GM19372 (cell line): ENCODE results near the gene PARD3B.
"Not testable (repeated sequence)": the region's sequence is repeated elsewhere in the genome, so short reads cannot be mapped to it uniquely, and the experiment has no call there.

ENCODE experiments used
- ATAC-seq: cut with Tn5 transposase; IDR thresholded peaks from one replicate; pipeline ENCODE4 v1.9.1; 2021; ENCODE audit warnings: mild to moderate bottlenecking, low read depth, moderate library complexity; ENCODE audit not compliant: unreplicated experiment

The PARD3B gene

DNA sequence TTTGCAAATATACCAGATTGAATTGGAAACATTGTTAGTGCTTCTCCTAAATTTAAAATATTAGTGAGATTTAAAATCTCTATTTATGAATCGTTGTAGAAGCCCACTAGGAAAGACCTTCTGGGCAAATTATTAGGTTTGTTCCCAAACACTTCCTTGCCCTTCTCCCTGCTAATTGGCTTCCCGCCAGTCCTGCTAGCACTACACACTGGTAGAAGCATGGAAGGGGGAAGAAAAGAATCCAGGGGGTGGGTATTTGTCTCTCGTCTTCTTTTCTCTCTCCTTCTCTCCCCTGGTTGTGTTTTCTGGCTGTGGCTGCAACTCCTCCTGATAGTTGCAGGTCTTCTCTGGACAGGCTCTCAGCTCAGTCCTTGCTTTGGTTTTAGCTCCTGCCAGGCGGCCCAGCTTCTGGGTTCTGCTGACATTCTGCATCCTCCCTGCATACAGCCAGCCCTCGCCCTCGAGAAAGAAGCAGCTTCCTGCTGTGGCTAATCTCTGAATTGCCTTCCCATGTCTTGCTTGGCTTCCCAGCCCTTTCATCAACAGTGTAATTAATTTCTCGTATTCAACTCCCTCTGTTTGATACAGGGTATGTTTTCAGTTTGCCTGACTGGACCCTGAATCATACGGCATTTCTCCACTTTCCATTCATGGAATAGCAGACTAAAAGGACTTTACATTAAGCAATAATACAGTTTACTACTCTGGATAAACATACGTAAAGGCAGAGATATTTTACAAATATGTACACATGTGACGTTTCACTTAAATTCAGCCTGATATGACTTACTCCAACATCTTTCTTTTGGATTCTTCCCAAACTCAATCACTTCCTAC, 6.9 kb upstream of the PARD3B start:
- no peak for ATAC-seq

DNA sequence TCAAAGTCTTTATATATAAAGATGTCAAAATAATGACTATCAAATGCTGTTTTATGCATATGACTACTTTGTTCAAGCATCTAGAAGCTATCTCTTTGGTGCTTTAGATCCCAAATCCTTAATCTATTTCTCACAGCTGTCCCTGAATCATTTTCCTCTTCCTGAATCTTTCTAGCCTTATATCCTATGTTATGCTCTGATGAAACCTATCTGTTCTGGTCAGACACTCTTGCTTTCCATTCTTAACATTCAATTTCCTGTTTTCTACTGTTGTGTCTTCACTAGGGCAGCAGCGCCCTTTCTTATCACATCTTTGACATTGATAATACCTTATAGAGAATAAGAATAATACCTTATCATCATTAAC, 6.3 kb upstream of the PARD3B start:
- no peak for ATAC-seq

DNA sequence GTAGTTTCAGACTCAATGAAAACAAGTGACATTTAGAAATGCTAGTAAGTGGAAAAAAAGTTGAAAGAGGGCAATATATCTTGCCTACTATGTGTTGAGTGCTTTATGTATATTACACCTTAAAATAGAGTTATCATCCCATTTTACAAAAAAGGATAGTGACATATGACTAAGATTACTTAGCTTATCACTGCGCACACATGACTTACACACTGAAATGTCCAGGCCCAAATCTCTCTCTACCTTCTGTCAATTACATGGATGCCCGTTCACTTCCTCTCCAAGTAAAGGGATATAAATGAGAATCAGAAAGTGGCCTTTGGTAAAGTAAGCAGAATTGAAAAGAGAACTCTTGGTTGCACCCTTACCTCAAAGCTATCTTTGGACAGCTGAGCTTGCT, 3.6 kb upstream of the PARD3B start:
- ATAC-seq, result no peak

DNA sequence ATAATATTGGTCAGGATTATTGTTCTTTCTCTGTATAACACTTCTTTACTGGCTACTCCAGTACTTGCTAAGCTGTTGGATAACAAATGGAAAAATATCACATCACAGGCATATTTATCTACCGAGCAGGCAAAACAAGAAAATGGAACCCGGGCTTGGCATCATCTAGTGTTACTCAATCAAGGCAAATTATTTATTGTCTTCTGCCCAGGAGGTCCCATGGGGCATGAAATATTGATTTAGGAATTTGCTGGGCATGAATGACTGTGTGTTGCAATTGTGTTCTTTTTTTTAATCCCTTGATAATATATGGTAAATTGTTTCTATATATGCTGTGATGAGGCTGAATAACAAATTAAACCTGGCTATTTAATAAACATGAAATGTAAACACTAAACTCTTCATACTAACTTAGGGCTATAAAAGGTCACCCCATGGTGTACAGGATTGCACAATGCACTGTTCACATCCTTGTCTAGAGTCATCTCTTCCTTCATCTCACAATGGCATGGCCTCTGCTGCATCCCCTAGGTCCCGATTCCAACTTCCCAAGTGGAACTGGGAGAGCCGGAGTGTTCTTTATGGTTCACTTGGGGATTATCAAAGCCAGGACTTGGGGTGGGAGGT, 2.2 kb upstream of the PARD3B start:
- no peak for ATAC-seq

DNA sequence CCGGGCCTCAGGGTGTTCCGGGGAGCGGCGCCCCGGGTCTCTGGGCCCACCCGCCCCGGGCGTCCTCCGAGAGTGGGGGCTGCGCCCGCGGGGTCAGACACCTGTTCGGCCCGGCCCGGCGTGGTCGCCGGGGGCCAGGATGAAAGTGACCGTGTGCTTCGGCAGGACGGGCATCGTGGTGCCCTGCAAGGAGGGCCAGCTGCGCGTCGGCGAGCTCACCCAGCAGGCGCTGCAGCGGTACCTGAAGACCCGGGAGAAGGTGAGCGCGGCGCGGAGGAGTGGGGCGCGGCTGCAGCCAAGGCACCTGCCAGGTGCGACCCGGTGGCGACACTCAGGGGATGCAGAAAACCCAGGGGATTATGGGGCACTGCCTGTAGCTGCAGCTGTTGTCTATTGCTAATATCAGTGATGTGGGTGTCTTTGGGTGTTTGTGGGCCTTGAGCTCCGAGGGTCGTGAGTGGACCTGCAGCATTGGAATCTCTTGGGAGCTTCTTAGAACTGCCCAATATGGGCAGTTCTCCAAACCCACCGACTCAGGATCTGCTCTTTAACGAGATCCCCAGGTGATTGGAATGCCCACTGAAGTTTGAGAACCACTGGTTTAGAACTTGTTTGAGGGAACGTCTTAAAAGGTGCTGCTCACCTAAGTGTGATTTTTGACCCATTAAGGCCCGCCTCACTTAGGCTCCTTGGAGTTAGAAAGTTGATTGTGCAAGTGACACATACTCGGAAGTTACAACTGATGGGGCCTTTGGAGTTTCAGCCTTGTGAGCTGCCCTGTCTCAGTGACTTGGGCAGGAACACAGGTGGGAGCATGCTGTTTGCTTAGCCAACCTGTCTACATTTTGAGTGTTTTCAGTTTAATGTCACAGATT, 823 bp downstream of the PARD3B start:
- no peak for ATAC-seq

DNA sequence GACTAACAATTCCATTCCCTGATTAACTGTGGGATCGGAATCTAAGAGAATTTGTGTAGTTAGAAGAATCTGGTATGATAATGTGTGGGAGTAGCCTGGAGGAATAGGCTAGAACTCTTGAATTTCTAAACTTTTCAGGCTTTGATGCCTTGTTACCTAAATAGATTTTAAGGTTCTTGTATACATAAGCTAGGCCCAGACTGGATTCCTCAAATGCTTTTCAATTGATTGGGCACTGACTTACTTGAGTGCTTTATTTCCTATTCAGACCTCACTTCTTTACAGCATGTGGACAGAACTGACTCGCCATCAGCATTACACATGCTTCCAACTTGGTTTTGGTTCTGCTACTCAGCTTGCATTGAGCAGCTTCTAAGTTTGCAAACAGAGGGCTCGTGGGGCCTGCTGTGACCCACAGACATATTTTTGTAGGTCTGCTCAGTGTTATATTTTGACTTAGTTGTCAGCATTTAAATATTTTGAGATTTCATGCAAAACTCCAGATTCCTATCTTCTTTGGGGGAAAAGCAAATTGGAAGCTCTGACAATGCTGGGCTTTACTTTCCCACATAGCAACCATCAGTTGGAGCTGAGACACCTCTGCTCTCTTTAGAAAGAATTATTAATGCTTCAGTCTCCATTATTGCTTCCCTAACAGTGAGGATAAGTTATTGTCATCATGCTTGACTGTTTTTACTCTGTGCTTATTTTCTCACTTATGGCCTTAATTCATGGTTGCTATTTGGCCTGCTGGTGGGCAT, 5.7 kb downstream of the PARD3B start:
- no peak for ATAC-seq

DNA sequence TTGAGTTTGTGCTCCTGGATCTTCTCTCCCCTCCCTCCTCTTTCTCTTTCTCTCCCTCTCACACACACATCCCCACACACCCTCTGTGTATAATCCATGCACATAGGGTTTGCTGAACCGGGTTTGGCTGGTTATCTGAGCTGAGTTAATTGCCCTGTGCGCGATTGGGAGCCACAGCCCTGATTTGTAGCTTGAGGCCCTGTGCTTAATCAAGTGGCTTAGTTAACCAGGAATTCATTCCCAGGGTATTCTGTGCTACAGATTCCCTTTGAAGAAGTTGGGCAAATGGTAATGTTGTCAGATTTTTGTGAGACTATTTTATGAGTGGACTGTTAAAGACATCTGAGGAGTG, 6.2 kb downstream of the PARD3B start:
- no peak for ATAC-seq

DNA sequence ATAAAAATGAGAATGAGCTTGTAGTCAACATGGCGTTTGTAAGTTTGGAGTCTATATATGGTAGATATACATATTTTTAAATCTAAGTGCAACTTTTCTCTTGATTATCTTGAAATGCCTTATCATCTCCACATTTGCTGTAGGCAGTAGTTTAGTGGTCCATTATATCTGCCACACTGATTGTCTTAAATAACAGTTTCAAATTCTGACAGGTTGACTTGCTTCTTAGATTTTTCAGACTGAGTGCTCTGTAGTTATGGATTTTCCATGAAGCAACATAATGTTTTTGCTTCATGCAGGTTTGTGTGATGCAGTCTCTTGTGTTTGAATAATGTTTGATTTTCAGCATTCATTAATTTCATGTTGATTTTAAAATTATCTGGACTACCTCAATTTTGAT, 12.3 kb downstream of the PARD3B start:
- no peak for ATAC-seq

DNA sequence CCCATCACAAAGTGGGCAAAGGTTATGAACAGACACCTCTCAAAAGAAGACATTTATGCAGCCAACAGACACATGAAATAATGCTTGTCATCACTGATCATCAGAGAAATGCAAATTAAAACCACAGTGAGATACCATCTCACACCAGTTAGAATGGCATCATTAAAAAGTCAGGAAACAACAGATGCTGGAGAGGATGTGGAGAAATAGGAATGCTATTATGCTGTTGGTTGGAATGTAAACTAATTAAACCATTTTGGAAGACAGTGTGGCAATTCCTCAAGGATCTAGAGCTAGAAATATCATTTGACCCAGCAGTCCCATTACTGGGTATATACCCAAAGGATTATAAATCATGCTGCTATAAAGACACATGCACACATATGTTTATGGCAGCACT, 14.1 kb downstream of the PARD3B start:
- ATAC-seq, result not testable (repeated sequence)

DNA sequence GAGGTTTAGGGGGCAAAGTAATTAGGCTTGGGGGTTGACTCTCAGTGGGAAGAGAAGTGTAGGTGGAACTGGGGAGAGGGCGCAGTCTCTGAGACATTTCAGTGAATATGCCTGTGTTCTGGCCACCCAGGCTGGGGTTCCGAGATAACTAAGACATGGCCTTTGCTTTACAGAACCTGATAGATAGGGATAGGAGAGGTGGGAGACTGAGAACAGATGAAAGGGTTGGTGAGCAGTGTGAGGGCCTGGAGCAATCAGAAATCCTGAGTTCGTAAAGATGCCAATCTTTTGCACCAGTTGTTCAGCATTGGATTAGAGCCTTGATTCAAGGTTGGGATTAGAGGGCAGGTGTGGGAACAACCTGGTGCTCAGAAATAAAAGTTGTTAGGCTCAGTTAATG, 15.6 kb downstream of the PARD3B start:
- ATAC-seq, result no peak

DNA sequence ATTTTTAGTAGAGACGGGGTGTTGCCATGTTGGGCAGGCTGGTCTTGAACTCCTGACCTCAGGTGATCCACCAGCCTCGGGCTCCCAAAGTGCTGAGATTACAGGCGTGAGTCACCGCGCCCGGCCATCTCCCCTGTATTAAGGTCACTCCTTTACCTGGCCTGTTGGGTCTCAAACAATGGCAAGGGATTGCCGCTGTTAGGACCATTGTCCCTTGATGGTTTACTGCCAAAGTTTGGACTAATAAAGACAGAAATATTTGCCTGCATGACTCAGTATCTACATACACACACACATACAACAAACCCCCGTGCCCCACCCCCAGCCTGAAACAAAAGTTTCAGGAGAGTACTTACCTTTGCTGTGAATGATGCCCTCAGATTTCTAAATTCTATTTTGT, 16.5 kb downstream of the PARD3B start:
- ATAC-seq, result no peak

DNA sequence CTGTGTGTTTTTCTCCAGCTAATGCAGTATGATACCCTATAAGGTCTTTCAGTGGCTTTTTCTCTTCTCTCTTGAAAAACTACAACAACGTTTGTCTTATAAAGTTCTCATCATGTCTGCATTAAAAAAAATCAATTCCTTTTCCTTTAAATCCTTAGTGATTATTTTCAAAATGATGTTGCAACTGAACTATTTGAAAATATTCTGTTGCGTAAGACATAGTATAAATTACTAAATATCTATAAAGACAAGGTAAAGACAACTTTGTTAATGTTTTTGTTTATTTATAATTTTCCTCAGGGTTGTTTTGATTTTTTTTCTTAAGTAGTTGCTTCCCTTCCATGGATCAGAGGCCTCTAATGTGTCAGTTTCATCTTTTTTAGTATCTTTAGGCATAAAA, 21.2 kb downstream of the PARD3B start:
- ATAC-seq, result no peak

DNA sequence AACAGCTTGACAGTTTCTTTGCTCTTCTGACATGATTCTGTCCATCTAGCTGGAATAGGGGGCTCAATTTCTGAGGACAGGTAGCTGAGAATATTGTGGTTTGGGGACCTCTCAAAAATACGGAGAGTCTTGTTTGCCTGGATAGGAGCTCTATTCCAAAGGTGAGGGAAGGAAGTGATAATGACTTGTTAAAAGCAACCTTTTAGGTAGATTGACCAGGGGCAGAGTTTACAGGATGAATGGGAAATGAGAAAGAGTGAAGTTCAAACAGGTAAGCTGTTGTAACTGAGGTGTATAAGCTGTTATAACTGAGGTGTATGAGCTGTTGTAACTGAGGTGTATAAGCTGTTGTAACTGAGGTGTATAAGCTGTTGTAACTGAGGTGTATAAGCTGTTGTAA, 25.1 kb downstream of the PARD3B start:
- no peak for ATAC-seq

DNA sequence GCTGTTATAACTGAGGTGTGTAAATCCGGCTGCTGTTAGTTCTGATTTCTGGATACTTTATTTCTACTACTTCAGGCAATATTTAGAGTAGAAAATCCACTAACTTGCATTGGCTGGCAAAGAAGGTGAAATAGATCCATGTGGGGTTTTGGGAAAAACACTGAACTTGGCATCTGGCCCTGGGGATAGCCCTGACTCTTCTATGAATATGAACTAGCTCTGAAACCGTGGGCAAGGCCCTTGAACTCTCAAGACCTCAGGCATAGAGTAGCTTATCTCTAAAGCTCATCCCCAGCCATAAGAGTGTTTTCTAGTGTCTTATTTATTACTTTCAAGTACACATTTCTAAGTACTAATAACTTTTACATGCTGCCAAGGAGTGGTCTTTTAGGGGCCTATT, 25.8 kb downstream of the PARD3B start:
- ATAC-seq, result no peak

DNA sequence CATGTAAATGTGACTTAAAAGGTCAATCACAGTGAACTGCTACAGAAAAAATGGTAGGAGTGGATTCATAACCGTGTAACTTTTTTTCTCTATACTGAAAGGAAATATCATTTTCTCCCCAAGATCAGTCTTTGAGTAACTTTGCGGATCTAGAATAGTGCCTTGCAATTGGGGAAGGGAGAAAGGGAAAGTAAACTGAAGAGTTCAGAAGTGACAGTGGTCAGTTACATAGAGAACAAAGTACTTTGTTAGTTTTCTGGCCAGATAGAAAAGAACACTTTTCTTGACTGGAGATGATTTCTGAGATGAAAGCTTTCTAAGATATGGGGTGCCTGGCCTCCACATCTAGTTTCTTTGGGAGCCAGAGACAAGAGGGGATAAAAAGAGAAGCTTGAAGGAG, 26.6 kb downstream of the PARD3B start:
- ATAC-seq, result no peak

DNA sequence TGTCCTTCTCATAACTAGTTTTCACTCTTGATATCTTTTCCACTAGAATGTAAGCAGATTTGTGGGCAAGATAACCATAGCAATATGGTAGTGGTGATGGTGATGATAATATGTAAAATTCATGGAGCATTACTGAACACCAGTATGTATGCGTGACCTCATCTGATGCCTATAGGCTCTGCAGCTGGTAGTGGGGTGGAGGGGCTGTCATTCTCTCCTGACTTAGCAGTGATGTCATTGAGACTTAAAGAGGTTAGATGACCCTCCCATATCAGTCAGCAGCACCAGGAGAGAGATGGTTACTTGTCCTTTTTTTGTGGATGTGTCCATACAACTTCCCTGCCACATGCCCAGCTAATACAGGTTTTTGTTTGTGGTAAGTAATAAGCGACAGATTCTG, 27.9 kb downstream of the PARD3B start:
- no peak for ATAC-seq

DNA sequence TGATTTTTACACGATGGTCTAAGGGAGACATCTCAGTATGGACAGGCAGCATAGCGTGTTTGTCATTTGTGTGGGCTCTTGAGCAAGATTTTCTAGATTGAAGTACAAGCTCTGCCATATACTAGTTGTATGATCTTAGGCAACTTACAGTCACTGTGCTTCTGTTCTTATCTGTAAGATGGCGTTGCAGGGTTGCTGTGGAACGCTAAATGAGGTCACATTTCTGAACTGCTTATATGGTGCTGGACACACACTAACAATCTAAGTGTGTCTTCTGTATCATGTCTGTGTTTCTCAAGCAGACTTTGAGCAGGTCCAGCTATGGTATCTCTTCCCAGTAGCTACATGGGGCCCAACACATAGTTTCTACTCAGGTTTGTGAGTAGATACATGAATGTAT, 29.2 kb downstream of the PARD3B start:
- ATAC-seq, result no peak

DNA sequence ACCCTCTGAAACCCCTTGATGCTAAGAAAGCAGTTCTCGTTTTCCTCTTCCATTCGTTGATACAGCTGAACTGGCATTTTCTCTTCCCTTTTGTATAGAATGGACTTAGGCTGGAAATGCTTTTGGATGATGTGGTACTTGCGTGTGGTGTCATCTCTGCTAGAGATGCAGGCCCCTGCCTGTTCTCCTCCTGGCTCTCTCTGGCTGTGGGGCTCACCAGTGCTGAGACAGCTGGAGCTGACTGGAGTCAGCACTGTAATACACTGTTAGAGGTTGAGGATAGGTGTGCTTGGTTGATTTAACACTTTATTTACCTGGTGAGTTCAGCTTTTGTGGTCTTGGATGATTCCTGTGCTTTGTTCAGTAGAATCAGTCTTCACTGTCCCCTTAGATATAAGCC, 30.2 kb downstream of the PARD3B start:
- no peak for ATAC-seq

DNA sequence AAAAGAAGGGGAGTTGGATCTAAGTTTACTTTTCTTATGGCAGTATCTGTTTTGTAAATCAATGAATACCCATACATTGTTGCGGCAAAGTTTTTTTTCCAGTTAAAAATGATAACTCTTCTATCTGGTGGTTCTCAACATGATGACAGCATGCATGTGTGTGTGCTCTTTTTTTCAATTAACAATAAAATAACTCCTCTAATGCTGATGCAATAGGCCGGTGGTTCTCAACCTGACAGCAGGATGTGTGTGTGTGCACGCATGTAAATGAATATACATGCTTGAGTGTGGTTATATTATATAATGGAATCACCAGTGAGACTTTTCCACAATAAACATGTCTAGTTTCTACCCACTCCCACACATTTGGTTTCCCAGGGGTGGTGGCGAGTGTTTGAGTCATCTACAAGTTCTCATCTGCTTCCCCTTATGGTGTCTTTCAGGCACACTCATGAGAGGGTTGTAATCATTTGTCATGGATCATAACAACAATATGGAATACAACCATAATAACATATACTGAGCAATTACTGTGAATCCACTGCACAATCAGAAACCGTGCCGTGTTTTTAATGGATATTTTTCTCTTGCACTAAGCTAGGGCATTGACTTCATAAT, 31.2 kb downstream of the PARD3B start:
- no peak for ATAC-seq

DNA sequence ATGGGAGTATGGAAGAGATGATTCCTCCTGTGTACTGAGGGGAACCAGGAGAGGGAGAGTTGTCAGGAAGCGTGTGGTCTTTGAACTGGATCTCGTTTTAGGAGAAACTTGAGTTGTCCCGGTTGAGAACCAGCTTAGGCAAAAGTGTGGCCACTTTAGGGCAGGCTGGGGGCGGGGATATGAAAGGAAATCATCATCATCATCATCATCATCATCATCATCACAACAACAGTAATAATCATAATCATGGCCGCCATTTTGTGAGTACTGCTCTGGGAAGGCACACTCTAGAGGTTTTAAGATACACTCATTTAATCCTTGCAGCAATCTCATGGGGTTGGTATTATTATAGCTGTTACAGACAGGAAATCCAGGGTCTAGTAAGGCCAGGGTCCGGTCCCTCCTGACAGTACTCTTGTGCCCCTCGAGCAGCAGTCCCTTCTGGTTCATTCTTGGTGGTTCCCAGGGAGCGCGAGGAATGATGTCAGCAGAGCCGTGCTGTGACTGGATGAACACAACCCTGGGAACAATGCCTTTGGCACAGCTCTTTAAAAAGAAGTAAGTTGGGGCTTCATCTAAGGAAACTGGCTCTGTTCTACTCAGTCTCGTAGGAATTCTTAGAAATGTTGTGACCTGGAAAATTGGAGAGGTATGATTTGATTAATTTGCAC, 33.8 kb downstream of the PARD3B start:
- no peak for ATAC-seq
